ENCODE measurements around the gene GMPR.

GMPR gene

GRCh38 chr6:16238057-16238962, at the start of gene GMPR:
Gene GMPR, plus strand, starts transcription at chr6:16238587. Its CDS starts 107 bp downstream, at chr6:16238694.
- peak; percentile 22 for DNase-seq

GRCh38 chr6:16190214-16190613, 48.2 kb upstream of the GMPR start:
- DNase-seq = no peak

- no peak for DNase-seq
Observed at GRCh38 chr6:16196260-16196983, 42.0 kb upstream of the GMPR start.

GRCh38 chr6:16196984-16197546, 41.3 kb upstream of the GMPR start:
- DNase-seq = no peak

GRCh38 chr6:16198061-16198705, 40.2 kb upstream of the GMPR start:
- DNase-seq = no peak

GRCh38 chr6:16199804-16200203, 38.6 kb upstream of the GMPR start:
- DNase-seq = no peak

- DNase-seq = no peak
Observed at GRCh38 chr6:16200321-16200883, 38.0 kb upstream of the GMPR start.

- DNase-seq = no peak
Observed at GRCh38 chr6:16201706-16202105, 36.7 kb upstream of the GMPR start.

GRCh38 chr6:16204653-16205376, 33.6 kb upstream of the GMPR start:
- no peak for DNase-seq

- DNase-seq = peak; percentile 43
Observed at GRCh38 chr6:16205377-16206144, 32.8 kb upstream of the GMPR start.

GRCh38 chr6:16206595-16207037, 31.8 kb upstream of the GMPR start:
- peak; percentile 24 for DNase-seq

- no peak for DNase-seq
Observed at GRCh38 chr6:16208989-16209388, 29.4 kb upstream of the GMPR start.

- DNase-seq = no peak
Observed at GRCh38 chr6:16209539-16209938, 28.8 kb upstream of the GMPR start.

- no peak for DNase-seq
Observed at GRCh38 chr6:16212276-16212675, 26.1 kb upstream of the GMPR start.

GRCh38 chr6:16216501-16217155, 21.8 kb upstream of the GMPR start:
- DNase-seq = no peak

GRCh38 chr6:16217156-16217721, 21.1 kb upstream of the GMPR start:
- no peak for DNase-seq

- no peak for DNase-seq
Observed at GRCh38 chr6:16222826-16223225, 15.6 kb upstream of the GMPR start.

GRCh38 chr6:16223362-16223761, 15.0 kb upstream of the GMPR start:
- DNase-seq = no peak

GRCh38 chr6:16224409-16224808, 14.0 kb upstream of the GMPR start:
- DNase-seq = peak; percentile 84

GRCh38 chr6:16225062-16225731, 13.2 kb upstream of the GMPR start:
- peak; percentile 12 for DNase-seq

Measured in GF-D8 (cell line).